GM19238 (cell line): ENCODE measurements around the gene UBE2Z.

Experiments
- DNase-seq: peaks from one replicate; pipeline ENCODE4 v3.0.0; 2011; ENCODE audit warnings: low spot score; ENCODE audit not compliant: insufficient read length

UBE2Z gene

DNA sequence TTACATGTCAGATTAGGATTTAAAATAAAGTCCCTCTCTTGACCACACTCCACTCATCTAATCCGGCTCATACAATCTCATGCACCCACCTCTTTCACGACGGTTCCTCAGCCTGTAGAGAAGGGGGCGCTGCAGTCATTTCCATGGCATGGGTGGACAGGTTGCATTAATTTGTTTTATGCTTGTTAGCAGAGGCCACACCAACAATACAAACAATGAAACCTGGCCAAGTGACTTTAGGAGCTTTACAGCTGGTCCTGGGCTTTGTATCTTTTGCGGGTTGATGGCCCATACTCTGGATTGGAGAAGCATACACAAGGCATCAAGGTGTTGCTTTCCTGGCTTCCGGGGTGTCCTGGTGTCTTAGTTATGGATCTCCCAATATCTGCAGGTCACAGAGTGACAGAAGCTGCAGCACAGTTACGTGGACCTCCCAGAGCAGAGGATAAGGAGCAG lies 46.1 kb downstream of the UBE2Z start:
- no peak for DNase-seq

GRCh38 chr17:48960834-48961515 lies 52.8 kb downstream of the UBE2Z start:
- no peak for DNase-seq

DNA sequence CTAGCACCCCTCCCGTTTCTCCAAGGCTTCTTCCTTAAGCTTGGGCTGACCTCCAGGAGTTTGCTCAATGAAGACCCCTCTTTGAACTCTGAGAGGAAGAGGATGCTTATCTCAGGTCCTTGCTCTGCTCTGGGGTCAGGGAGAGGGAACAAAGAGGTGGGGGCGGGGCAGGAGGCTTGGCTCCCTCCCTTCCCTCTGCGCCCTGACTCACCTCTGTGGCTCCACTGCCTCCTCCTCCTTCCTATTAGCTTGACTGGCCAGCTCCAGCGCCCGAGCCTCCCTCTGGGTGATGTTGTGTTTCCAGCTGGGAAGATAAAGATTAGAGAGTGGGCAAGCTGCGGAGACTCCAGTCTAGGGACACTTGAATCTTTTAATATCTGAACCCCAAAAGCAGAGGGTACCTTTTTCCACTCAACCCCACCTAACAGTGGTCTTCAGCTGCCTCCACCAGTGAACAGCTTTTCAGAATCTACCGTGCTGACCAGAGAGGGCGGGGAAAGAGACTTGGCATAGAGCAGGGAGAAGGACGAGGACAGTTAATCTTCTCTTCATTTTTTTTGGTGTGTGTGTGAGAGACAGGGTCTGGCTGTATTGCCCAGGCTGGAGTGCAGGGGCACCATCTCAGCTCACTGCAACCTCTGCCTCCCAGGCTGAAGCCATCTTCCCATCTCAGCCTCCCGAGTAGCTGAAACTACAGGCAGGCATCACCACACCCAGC lies 53.5 kb downstream of the UBE2Z start:
- no peak for DNase-seq

DNA sequence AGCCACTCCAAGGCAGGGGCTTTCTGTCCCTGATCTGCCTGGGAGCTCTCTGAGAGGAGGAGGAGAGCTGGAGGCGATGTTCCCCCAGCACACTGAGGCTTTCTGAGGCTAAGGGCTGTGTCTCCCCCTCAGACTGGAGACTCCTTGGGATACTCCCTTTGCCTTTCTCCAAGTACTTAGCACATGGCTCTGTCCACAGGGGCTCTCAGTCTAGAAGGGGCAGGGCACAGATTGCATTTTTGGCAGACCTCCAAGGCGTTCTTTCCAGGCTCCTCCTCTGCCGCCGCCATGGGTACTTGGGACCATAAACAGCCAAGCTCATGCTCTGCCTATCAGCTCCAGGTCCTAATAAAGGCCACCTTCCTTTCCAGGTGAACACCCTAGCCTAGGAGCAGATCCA lies 62.0 kb downstream of the UBE2Z start:
- no peak for DNase-seq

GRCh38 chr17:48970865-48971687 lies 62.9 kb downstream of the UBE2Z start:
- no peak for DNase-seq

- no peak for DNase-seq
Observed at GRCh38 chr17:48972749-48973097, 64.5 kb downstream of the UBE2Z start.

GRCh38 chr17:48973806-48974205 lies 65.6 kb downstream of the UBE2Z start:
- no peak for DNase-seq
